ENCODE measurements around the gene ZBTB37.
"Not testable (repeated sequence)": the region's sequence is repeated elsewhere in the genome, so short reads cannot be mapped to it uniquely, and the experiment has no call there.

ZBTB37 gene

DNA sequence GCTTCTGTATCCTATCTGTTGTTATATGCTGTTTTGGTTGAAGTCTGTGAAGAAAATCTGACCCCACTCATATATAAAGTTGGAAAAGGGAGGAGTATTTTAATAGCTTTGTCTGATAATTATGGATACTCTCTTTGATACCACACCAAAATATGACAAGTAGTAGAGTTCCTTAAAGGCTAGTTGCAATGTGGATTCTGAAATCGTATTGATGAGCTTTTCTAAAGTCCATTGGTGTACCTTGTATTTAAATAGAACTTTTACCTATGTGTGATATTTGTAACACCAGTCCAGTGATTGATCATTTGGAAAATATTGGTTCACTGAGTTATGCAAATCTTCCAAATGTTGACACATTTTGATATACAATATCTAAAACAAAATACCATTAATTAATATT is 8.1 kb upstream of the ZBTB37 start:
- TF ChIP-seq, protein P1, sequence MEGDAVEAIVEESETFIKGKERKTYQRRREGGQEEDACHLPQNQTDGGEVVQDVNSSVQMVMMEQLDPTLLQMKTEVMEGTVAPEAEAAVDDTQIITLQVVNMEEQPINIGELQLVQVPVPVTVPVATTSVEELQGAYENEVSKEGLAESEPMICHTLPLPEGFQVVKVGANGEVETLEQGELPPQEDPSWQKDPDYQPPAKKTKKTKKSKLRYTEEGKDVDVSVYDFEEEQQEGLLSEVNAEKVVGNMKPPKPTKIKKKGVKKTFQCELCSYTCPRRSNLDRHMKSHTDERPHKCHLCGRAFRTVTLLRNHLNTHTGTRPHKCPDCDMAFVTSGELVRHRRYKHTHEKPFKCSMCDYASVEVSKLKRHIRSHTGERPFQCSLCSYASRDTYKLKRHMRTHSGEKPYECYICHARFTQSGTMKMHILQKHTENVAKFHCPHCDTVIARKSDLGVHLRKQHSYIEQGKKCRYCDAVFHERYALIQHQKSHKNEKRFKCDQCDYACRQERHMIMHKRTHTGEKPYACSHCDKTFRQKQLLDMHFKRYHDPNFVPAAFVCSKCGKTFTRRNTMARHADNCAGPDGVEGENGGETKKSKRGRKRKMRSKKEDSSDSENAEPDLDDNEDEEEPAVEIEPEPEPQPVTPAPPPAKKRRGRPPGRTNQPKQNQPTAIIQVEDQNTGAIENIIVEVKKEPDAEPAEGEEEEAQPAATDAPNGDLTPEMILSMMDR (IDR thresholded peaks at IDR 0.05; ENCODE audit: low read depth, low read length, poor library complexity, severe bottlenecking): no peak
- no peak for TF ChIP-seq EZH2phosphoT487 (IDR thresholded peaks at IDR 0.05; ENCODE audit: borderline replicate concordance, low read length)
- Histone ChIP-seq H3K4me1 (ENCODE audit: control insufficient read depth, low read length) (peaks cover 26% of the 10 kb centered on the region), H3K4me3 (ENCODE audit: low read length) (no peak overlapping the region), H4K20me1 (ENCODE audit: control insufficient read depth, insufficient read depth, low read depth, low read length) (peaks cover 16% of the 10 kb centered on the region; the same call in 1 of the 2 replicates), H3K27me3 (ENCODE audit: control insufficient read depth, low read length) (no peaks in the 10 kb centered on the region), H3K79me2 (ENCODE audit: control insufficient read depth, low read length) (peaks cover 9% of the 10 kb centered on the region), H3K36me3 (ENCODE audit: control insufficient read depth, low read length) (peaks cover 83% of the 10 kb centered on the region), H3K9me2 (replicated peaks; ENCODE audit: control insufficient read depth, low read length) (no peaks in the 10 kb centered on the region), H3K4me2 (ENCODE audit: low read length) (no peak overlapping the region), H3K27ac (ENCODE audit: low read depth, low read length) (no peak overlapping the region), H3F3A (ENCODE audit: control insufficient read depth, insufficient read depth) (peaks cover 82% of the 10 kb centered on the region), H3K9me3 (ENCODE audit: control insufficient read depth, insufficient read depth, low read length) (no peaks in the 10 kb centered on the region)

DNA sequence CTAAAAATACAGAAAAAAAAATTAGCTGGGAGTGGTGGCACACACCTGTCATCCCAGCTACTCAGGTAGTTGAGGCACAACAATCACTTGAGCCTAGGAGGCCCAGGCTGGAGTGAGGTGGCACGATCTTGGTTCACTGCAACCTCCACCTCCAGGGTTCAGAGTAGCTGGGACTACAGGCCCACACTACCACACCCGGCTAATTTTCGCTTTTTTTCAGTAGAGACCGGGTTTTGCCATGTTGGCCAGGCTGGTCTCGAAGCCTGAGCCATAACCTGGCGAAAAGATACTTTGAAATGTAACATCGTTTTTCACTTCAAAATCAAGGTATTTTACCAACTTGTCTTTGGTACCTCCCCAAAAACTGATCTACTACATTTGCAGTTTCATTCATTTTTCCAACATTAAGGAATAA is 6.4 kb upstream of the ZBTB37 start:
- Histone ChIP-seq H3K4me3 (ENCODE audit: low read length) (no peak overlapping the region), H3K4me2 (ENCODE audit: low read length) (no peak overlapping the region), H3K4me1 (ENCODE audit: control insufficient read depth, low read length) (peaks cover 43% of the 10 kb centered on the region), H3K27ac (ENCODE audit: low read depth, low read length) (peak overlapping the region; percentile 94), H3K27me3 (ENCODE audit: control insufficient read depth, low read length) (no peaks in the 10 kb centered on the region), H3K9me2 (replicated peaks; ENCODE audit: control insufficient read depth, low read length) (no peaks in the 10 kb centered on the region), H4K20me1 (ENCODE audit: control insufficient read depth, insufficient read depth, low read depth, low read length) (peaks cover 25% of the 10 kb centered on the region; the same call in 1 of the 2 replicates), H3K79me2 (ENCODE audit: control insufficient read depth, low read length) (peaks cover 26% of the 10 kb centered on the region), H3F3A (ENCODE audit: control insufficient read depth, insufficient read depth) (peaks cover 90% of the 10 kb centered on the region), H3K36me3 (ENCODE audit: control insufficient read depth, low read length) (peaks cover 85% of the 10 kb centered on the region), H3K9me3 (ENCODE audit: control insufficient read depth, insufficient read depth, low read length) (no peaks in the 10 kb centered on the region)
- TF ChIP-seq EZH2phosphoT487 (IDR thresholded peaks at IDR 0.05; ENCODE audit: borderline replicate concordance, low read length): no peak
- TF ChIP-seq, protein P1 (IDR thresholded peaks at IDR 0.05; ENCODE audit: low read depth, low read length, poor library complexity, severe bottlenecking): no peak

DNA sequence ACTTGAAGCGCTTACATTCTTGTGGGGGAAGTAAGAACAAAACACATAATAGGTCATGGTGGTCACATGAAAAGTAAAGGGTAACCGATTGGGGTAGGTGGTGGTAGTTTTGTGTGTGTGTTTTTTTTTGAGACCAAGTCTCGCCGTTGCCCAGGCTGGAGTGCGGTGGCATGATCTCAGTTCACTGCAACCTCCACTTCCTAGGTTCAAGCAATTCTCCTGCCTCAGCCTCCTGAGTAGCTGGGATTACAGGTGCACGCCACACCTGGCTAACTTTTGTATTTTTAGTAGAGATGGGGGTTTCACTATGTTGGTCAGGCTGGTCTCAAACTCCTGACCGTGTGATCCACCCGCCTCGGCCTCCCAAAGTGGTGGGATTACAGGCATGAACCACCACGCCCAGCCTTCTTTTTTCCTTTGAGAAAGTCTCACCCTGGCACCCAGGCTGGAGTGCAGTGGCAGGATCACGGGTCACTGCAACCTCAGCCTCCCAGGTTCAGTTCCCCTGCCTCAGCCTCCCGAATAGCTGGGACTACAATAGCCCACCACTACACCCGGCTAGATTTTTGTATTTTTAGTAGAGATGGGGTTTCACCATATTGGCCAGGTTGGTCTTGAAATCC is 5.9 kb upstream of the ZBTB37 start:
- H3K4me3 ChIP-seq (ENCODE audit: low read length); H3K9me3 ChIP-seq (ENCODE audit: control insufficient read depth, insufficient read depth, low read length); H3K9me2 ChIP-seq (replicated peaks; ENCODE audit: control insufficient read depth, low read length); H3K27me3 ChIP-seq (ENCODE audit: control insufficient read depth, low read length); H3K4me2 ChIP-seq (ENCODE audit: low read length): not testable (repeated sequence)
- peaks cover 85% of the 10 kb centered on the region for H3K36me3 ChIP-seq (ENCODE audit: control insufficient read depth, low read length)
- peaks cover 92% of the 10 kb centered on the region for H3F3A ChIP-seq (ENCODE audit: control insufficient read depth, insufficient read depth)
- H3K79me2 ChIP-seq (ENCODE audit: control insufficient read depth, low read length): peaks cover 31% of the 10 kb centered on the region
- peak overlapping the region; percentile 94 for H3K27ac ChIP-seq (ENCODE audit: low read depth, low read length)
- peaks cover 43% of the 10 kb centered on the region for H3K4me1 ChIP-seq (ENCODE audit: control insufficient read depth, low read length)
- peaks cover 31% of the 10 kb centered on the region; the same call in 1 of the 2 replicates for H4K20me1 ChIP-seq (ENCODE audit: control insufficient read depth, insufficient read depth, low read depth, low read length)

DNA sequence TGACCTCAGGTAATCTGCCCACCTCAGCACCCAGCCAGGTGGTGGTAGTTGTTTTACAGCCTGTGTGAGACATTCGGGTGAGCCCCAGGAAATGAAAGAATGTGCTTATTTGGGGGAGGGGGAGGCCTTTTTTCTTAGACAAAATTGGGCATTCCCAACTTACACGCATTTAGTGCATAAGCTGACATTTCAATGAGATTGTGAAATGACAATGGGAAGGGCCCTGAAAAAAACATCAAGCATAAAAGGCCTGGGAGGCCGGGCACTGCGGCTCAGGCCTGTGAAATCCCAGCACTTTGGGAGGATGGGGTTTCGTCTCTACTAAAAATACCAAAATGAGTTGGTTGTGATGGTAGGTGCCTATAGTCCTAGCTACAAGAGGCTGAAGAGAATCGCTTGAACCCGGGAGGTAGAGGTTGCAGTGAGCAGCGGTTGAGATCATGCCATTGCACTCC is 5.4 kb upstream of the ZBTB37 start:
- Histone ChIP-seq H4K20me1 (ENCODE audit: control insufficient read depth, insufficient read depth, low read depth, low read length) (peaks cover 31% of the 10 kb centered on the region; the same call in 1 of the 2 replicates), H3K9me2 (replicated peaks; ENCODE audit: control insufficient read depth, low read length) (no peaks in the 10 kb centered on the region), H3K9me3 (ENCODE audit: control insufficient read depth, insufficient read depth, low read length) (no peaks in the 10 kb centered on the region), H3K27me3 (ENCODE audit: control insufficient read depth, low read length) (no peaks in the 10 kb centered on the region), H3K4me3 (ENCODE audit: low read length) (no peak overlapping the region), H3K79me2 (ENCODE audit: control insufficient read depth, low read length) (peaks cover 37% of the 10 kb centered on the region), H3F3A (ENCODE audit: control insufficient read depth, insufficient read depth) (peaks cover 93% of the 10 kb centered on the region), H3K36me3 (ENCODE audit: control insufficient read depth, low read length) (peaks cover 85% of the 10 kb centered on the region), H3K27ac (ENCODE audit: low read depth, low read length) (peak overlapping the region; percentile 94), H3K4me2 (ENCODE audit: low read length) (peak overlapping the region; percentile 70), H3K4me1 (ENCODE audit: control insufficient read depth, low read length) (peaks cover 43% of the 10 kb centered on the region)
- TF ChIP-seq, protein P1 (IDR thresholded peaks at IDR 0.05; ENCODE audit: low read depth, low read length, poor library complexity, severe bottlenecking): no peak
- no peak for TF ChIP-seq EZH2phosphoT487 (IDR thresholded peaks at IDR 0.05; ENCODE audit: borderline replicate concordance, low read length)
